Measurements from ENCODE around the gene ZC3H12C.

The ZC3H12C gene

GRCh38 chr11:110089617-110090282 lies 3.4 kb upstream of the ZC3H12C start:
- H3K36me3 ChIP-seq (ENCODE audit: control insufficient read depth, insufficient read depth, low read length), result no peaks in the 10 kb centered on the region
- 82 to 89% methylated on average over 5 of the region's 5 CpGs for WGBS, 2 experiments (ENCODE audit: insufficient coverage in 2 of 2)
- peaks cover 5% of the 10 kb centered on the region for H3K4me1 ChIP-seq (ENCODE audit: control insufficient read depth, insufficient read depth, low read length, poor library complexity, severe bottlenecking)
- H3K27ac ChIP-seq (ENCODE audit: low read depth, low read length, severe bottlenecking), result no peak overlapping the region
- H3K9me3 ChIP-seq (ENCODE audit: control insufficient read depth, low read length), result no peaks in the 10 kb centered on the region
- H3K4me3 ChIP-seq (ENCODE audit: extremely low read depth, insufficient read depth, low read length, poor library complexity, severe bottlenecking), result no peak overlapping the region

- Histone ChIP-seq H3K4me1 (ENCODE audit: control insufficient read depth, insufficient read depth, low read length, poor library complexity, severe bottlenecking) (peaks cover 2% of the 10 kb centered on the region), H3K36me3 (ENCODE audit: control insufficient read depth, insufficient read depth, low read length) (no peaks in the 10 kb centered on the region), H3K27ac (ENCODE audit: low read depth, low read length, severe bottlenecking) (no peak overlapping the region), H3K9me3 (ENCODE audit: control insufficient read depth, low read length) (no peaks in the 10 kb centered on the region), H3K4me3 (ENCODE audit: extremely low read depth, insufficient read depth, low read length, poor library complexity, severe bottlenecking) (no peak overlapping the region)
- 89 to 98% methylated on average over 4 of the region's 6 CpGs for WGBS, 2 experiments (ENCODE audit: insufficient coverage in 2 of 2)
Measured at GRCh38 chr11:110090466-110091026, 2.6 kb upstream of the ZC3H12C start.

GRCh38 chr11:110092111-110092514 lies 1.1 kb upstream of the ZC3H12C start:
- H3K36me3 ChIP-seq (ENCODE audit: control insufficient read depth, insufficient read depth, low read length), result no peaks in the 10 kb centered on the region
- no peaks in the 10 kb centered on the region for H3K4me1 ChIP-seq (ENCODE audit: control insufficient read depth, insufficient read depth, low read length, poor library complexity, severe bottlenecking)
- H3K4me3 ChIP-seq (ENCODE audit: extremely low read depth, insufficient read depth, low read length, poor library complexity, severe bottlenecking), result peak overlapping the region; percentile 71
- WGBS, 2 experiments (ENCODE audit: insufficient coverage in 2 of 2), result 17 to 32% methylated on average over 9 to 10 of the region's 11 CpGs
- no peak overlapping the region for H3K27ac ChIP-seq (ENCODE audit: low read depth, low read length, severe bottlenecking)
- no peaks in the 10 kb centered on the region for H3K9me3 ChIP-seq (ENCODE audit: control insufficient read depth, low read length)

- 0% methylated on average over 55 to 64 of the region's 80 CpGs for WGBS, 2 experiments (ENCODE audit: insufficient coverage in 2 of 2)
- Histone ChIP-seq H3K27ac (ENCODE audit: low read depth, low read length, severe bottlenecking) (peak overlapping the region; percentile 74), H3K36me3 (ENCODE audit: control insufficient read depth, insufficient read depth, low read length) (no peaks in the 10 kb centered on the region), H3K9me3 (ENCODE audit: control insufficient read depth, low read length) (no peaks in the 10 kb centered on the region), H3K4me1 (ENCODE audit: control insufficient read depth, insufficient read depth, low read length, poor library complexity, severe bottlenecking) (no peaks in the 10 kb centered on the region), H3K4me3 (ENCODE audit: extremely low read depth, insufficient read depth, low read length, poor library complexity, severe bottlenecking) (peak overlapping the region; percentile 71)
Measured at GRCh38 chr11:110093407-110094297, 460 bp downstream of the ZC3H12C start.

GRCh38 chr11:110094298-110095285 lies 1.4 kb downstream of the ZC3H12C start:
- Histone ChIP-seq H3K36me3 (ENCODE audit: control insufficient read depth, insufficient read depth, low read length) (no peaks in the 10 kb centered on the region), H3K9me3 (ENCODE audit: control insufficient read depth, low read length) (no peaks in the 10 kb centered on the region), H3K4me1 (ENCODE audit: control insufficient read depth, insufficient read depth, low read length, poor library complexity, severe bottlenecking) (no peaks in the 10 kb centered on the region), H3K27ac (ENCODE audit: low read depth, low read length, severe bottlenecking) (no peak overlapping the region), H3K4me3 (ENCODE audit: extremely low read depth, insufficient read depth, low read length, poor library complexity, severe bottlenecking) (peak overlapping the region; percentile 71)
- WGBS, 2 experiments (ENCODE audit: insufficient coverage in 2 of 2), result 100% methylated on average over 1 of the region's 9 CpGs; no CpG with 5 or more reads in 1 of the 2 experiments

- Histone ChIP-seq H3K4me3 (ENCODE audit: extremely low read depth, insufficient read depth, low read length, poor library complexity, severe bottlenecking) (no peak overlapping the region), H3K4me1 (ENCODE audit: control insufficient read depth, insufficient read depth, low read length, poor library complexity, severe bottlenecking) (no peaks in the 10 kb centered on the region), H3K9me3 (ENCODE audit: control insufficient read depth, low read length) (no peaks in the 10 kb centered on the region), H3K27ac (ENCODE audit: low read depth, low read length, severe bottlenecking) (no peak overlapping the region), H3K36me3 (ENCODE audit: control insufficient read depth, insufficient read depth, low read length) (no peaks in the 10 kb centered on the region)
- 91 to 94% methylated on average over 5 of the region's 5 CpGs for WGBS, 2 experiments (ENCODE audit: insufficient coverage in 2 of 2)
Measured at GRCh38 chr11:110095554-110095953, 2.4 kb downstream of the ZC3H12C start.

- Histone ChIP-seq H3K9me3 (ENCODE audit: control insufficient read depth, low read length) (no peaks in the 10 kb centered on the region), H3K4me1 (ENCODE audit: control insufficient read depth, insufficient read depth, low read length, poor library complexity, severe bottlenecking) (no peaks in the 10 kb centered on the region), H3K36me3 (ENCODE audit: control insufficient read depth, insufficient read depth, low read length) (no peaks in the 10 kb centered on the region), H3K4me3 (ENCODE audit: extremely low read depth, insufficient read depth, low read length, poor library complexity, severe bottlenecking) (no peak overlapping the region), H3K27ac (ENCODE audit: low read depth, low read length, severe bottlenecking) (no peak overlapping the region)
- WGBS, 2 experiments (ENCODE audit: insufficient coverage in 2 of 2), result 88 to 95% methylated on average over 3 to 4 of the region's 5 CpGs
Measured at GRCh38 chr11:110096496-110096895, 3.3 kb downstream of the ZC3H12C start.

GRCh38 chr11:110097459-110098012 lies 4.3 kb downstream of the ZC3H12C start:
- Histone ChIP-seq H3K4me3 (ENCODE audit: extremely low read depth, insufficient read depth, low read length, poor library complexity, severe bottlenecking) (no peak overlapping the region), H3K27ac (ENCODE audit: low read depth, low read length, severe bottlenecking) (no peak overlapping the region), H3K4me1 (ENCODE audit: control insufficient read depth, insufficient read depth, low read length, poor library complexity, severe bottlenecking) (no peaks in the 10 kb centered on the region), H3K9me3 (ENCODE audit: control insufficient read depth, low read length) (no peaks in the 10 kb centered on the region), H3K36me3 (ENCODE audit: control insufficient read depth, insufficient read depth, low read length) (no peaks in the 10 kb centered on the region)
- 100% methylated on average over 1 to 2 of the region's 5 CpGs for WGBS, 2 experiments (ENCODE audit: insufficient coverage in 2 of 2)

GRCh38 chr11:110098645-110099044 lies 5.5 kb downstream of the ZC3H12C start:
- Histone ChIP-seq H3K4me3 (ENCODE audit: extremely low read depth, insufficient read depth, low read length, poor library complexity, severe bottlenecking) (no peak overlapping the region), H3K9me3 (ENCODE audit: control insufficient read depth, low read length) (no peaks in the 10 kb centered on the region), H3K36me3 (ENCODE audit: control insufficient read depth, insufficient read depth, low read length) (no peaks in the 10 kb centered on the region), H3K27ac (ENCODE audit: low read depth, low read length, severe bottlenecking) (no peak overlapping the region), H3K4me1 (ENCODE audit: control insufficient read depth, insufficient read depth, low read length, poor library complexity, severe bottlenecking) (no peaks in the 10 kb centered on the region)
- 100% methylated on average over 1 of the region's 1 CpG; no CpG with 5 or more reads in 1 of the 2 experiments for WGBS, 2 experiments (ENCODE audit: insufficient coverage in 2 of 2)
